ENCODE measurements around the gene SRGAP1. TPM values are rescaled to one million over a fixed set of nuclear protein-coding genes. Genes with fewer than 3 reads are reported as not detected.
A peak's percentile ranks its signal among the peaks of the same experiment; 100 is the strongest.
"Not testable (repeated sequence)": the region's sequence is repeated elsewhere in the genome, so short reads cannot be mapped to it uniquely, and the experiment has no call there.

The SRGAP1 gene
- total RNA-seq, 4 donors from 2014 or later: 13.1 to 81.5 (median 22.4) TPM

DNA sequence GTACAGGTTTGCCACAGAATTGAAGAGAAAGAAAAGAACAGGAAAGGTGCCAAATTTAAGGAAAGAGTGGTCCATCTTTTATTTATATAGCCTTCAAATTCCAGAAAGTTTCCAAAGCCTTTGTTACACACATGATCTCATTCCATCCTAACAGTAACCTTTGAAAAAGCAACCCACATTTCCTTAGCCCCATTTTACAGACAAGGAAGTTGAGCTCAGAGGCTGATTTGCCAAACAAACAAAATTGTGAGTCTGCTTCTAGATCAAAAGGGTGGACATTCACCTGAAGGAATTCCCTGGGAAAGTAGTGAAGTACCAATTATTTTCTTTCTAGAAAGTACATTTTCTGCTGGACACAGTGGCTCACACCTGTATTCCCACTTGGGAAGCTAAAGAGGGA lies 345.6 kb downstream of the SRGAP1 start:
- no peak for TF ChIP-seq EP300 (IDR thresholded peaks at IDR 0.05)
- no peak for TF ChIP-seq CTCF (IDR thresholded peaks at IDR 0.05)
- no peak for TF ChIP-seq POLR2A (IDR thresholded peaks at IDR 0.05)

DNA sequence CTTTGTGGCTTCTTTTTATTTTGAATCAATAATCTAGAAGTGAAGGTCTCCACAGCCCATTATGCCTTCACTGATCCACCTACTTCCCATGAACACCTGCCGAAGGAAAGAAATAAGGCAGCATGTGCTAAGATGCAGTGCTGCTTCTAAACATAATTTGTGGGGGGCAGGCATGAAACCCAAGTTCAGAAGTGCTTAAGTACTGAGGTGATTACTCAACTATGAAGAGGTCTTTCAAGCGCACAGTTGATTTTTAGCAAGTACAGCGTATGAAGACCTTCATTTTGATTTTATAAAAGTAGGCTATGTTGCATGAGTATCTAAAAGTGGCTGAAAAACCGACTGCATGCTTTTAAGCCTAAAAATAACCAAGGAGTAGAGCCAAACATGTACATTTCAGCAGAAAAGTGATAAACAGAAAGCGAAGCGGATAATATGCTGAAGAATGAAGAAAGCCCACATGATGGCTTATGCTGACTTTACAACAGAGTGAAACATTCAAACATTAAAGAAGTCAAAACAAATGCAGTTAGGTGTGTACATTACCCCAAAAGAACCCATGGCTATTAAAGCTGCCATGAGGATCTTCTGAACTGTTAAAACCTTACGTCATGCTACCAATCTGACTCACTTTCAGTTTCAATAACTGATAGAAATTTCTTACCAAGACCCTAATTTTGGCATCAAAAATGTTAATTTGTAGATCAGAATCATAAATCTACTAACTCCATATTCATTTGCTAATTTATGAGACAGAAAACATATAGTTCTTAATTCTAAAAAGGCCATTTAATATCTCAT lies 348.3 kb downstream of the SRGAP1 start:
- 90% methylated on average over 7 of the region's 7 CpGs for WGBS, 2 donors
- Histone ChIP-seq H3K9me3 (no peaks in the 10 kb centered on the region), H3K27ac (no peak overlapping the region), H3K4me3 (no peak overlapping the region), H3K4me1 (peaks cover 0 to 3% (median 0%) of the 10 kb centered on the region in 4 donors), H3K27me3 (no peaks in the 10 kb centered on the region), H3K36me3 (peaks cover 0 to 13% (median 10%) of the 10 kb centered on the region in 3 donors)
- TF ChIP-seq POLR2A (IDR thresholded peaks at IDR 0.05): no peak
- no peak for TF ChIP-seq CTCF (IDR thresholded peaks at IDR 0.05)
- TF ChIP-seq EP300 (IDR thresholded peaks at IDR 0.05): no peak
- no peak for DNase-seq (ENCODE audit: low spot score in 2 of 2)

More for the DNA sequence above, 345.6 kb downstream of the SRGAP1 start:
- Histone ChIP-seq H3K27ac (no peak overlapping the region), H3K27me3 (no peaks in the 10 kb centered on the region), H3K9me3 (no peaks in the 10 kb centered on the region), H3K36me3 (peaks cover 0 to 13% (median 10%) of the 10 kb centered on the region in 3 donors), H3K4me3 (no peak overlapping the region), H3K4me1 (peaks cover 0 to 8% (median 0%) of the 10 kb centered on the region in 4 donors)
- no peak for DNase-seq (ENCODE audit: low spot score in 2 of 2)

- DNase-seq (ENCODE audit: low spot score in 2 of 2): no peak
- H3K27ac ChIP-seq: no peak overlapping the region
- H3K4me3 ChIP-seq: no peak overlapping the region
- peaks cover 0 to 13% (median 10%) of the 10 kb centered on the region in 3 donors for H3K36me3 ChIP-seq
- no peaks in the 10 kb centered on the region for H3K9me3 ChIP-seq
- no peaks in the 10 kb centered on the region for H3K27me3 ChIP-seq
- H3K4me1 ChIP-seq: no peaks in the 10 kb centered on the region
- TF ChIP-seq EP300 (IDR thresholded peaks at IDR 0.05): no peak
- WGBS, 2 donors: 80 to 87% methylated on average over 6 of the region's 6 CpGs
These were observed 349.4 kb downstream of the SRGAP1 start for GRCh38 chr12:64193931-64194330.

GRCh38 chr12:64194333-64195149 lies 350.0 kb downstream of the SRGAP1 start:
- H3K36me3 ChIP-seq: peaks cover 0 to 13% (median 10%) of the 10 kb centered on the region in 3 donors
- 72 to 76% methylated on average over 7 of the region's 7 CpGs for WGBS, 2 donors
- no peaks in the 10 kb centered on the region for H3K9me3 ChIP-seq
- H3K27me3 ChIP-seq: no peaks in the 10 kb centered on the region
- peak in 1 of 2 donors; percentile 43 for TF ChIP-seq EP300 (IDR thresholded peaks at IDR 0.05)
- no peak for TF ChIP-seq POLR2A (IDR thresholded peaks at IDR 0.05)
- TF ChIP-seq CTCF (IDR thresholded peaks at IDR 0.05): no peak
- H3K4me1 ChIP-seq: no peaks in the 10 kb centered on the region
- DNase-seq (ENCODE audit: low spot score in 2 of 2): peak in 1 of 2 donors; percentile 13
- peak overlapping the region in 1 of 4 donors; percentile 40 for H3K27ac ChIP-seq
- no peak overlapping the region for H3K4me3 ChIP-seq

- DNase-seq (ENCODE audit: low spot score in 2 of 2); H3K4me1 ChIP-seq; H3K27me3 ChIP-seq; H3K4me3 ChIP-seq; H3K9me3 ChIP-seq; H3K27ac ChIP-seq: not testable (repeated sequence)
- H3K36me3 ChIP-seq: peaks cover 0 to 13% (median 10%) of the 10 kb centered on the region in 3 donors
- whole genome bisulfite sequencing, 2 donors: 52% methylated on average over 6 of the region's 15 CpGs; no CpG with 5 or more reads in 1 of the 2 donors
These were observed 351.3 kb downstream of the SRGAP1 start for GRCh38 chr12:64195841-64196240.

- Histone ChIP-seq H3K9me3 (no peaks in the 10 kb centered on the region), H3K4me3 (no peak overlapping the region), H3K27ac (no peak overlapping the region), H3K27me3 (no peaks in the 10 kb centered on the region), H3K4me1 (no peaks in the 10 kb centered on the region), H3K36me3 (peaks cover 0 to 35% (median 0%) of the 10 kb centered on the region in 3 donors)
- no peak for TF ChIP-seq POLR2A (IDR thresholded peaks at IDR 0.05)
- no peak for TF ChIP-seq CTCF (IDR thresholded peaks at IDR 0.05)
- TF ChIP-seq EP300 (IDR thresholded peaks at IDR 0.05): no peak
- no peak for DNase-seq (ENCODE audit: low spot score in 2 of 2)
- WGBS, 2 donors: 90 to 94% methylated on average over 5 of the region's 5 CpGs
These were observed 358.5 kb downstream of the SRGAP1 start for GRCh38 chr12:64203036-64203435.
